Measurements from ENCODE around the gene PPP2R2D.

DNA sequence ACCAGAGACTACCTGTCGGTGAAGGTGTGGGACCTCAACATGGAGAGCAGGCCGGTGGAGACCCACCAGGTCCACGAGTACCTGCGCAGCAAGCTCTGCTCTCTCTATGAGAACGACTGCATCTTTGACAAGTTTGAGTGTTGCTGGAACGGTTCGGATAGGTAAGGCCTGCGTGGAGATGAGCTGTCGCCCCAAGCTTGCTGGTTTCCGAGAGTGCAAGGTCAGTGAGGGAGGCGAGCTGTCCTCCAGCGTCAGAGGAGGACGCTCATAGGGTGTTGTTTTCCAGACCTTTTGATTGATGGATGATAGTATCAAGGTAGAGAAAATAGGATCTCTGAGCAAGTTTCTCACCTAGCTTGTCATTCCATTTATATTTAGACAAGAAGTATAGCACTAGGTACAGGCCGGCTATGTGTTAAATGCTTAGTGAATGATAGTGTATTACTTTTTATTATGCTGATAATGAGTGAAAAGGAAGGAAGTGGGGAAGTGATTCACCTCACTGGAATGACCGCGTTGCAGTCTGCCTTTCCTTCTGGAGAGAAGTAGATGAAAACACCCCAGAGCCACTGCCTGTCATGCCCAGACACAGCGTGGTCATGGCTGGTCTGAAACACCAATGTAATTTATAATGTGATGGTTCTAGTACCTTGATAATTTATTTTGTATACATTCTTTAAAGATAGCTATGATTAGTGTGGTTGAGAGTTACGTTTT is 47.0 kb downstream of the PPP2R2D start:
- TF ChIP-seq, protein P1, sequence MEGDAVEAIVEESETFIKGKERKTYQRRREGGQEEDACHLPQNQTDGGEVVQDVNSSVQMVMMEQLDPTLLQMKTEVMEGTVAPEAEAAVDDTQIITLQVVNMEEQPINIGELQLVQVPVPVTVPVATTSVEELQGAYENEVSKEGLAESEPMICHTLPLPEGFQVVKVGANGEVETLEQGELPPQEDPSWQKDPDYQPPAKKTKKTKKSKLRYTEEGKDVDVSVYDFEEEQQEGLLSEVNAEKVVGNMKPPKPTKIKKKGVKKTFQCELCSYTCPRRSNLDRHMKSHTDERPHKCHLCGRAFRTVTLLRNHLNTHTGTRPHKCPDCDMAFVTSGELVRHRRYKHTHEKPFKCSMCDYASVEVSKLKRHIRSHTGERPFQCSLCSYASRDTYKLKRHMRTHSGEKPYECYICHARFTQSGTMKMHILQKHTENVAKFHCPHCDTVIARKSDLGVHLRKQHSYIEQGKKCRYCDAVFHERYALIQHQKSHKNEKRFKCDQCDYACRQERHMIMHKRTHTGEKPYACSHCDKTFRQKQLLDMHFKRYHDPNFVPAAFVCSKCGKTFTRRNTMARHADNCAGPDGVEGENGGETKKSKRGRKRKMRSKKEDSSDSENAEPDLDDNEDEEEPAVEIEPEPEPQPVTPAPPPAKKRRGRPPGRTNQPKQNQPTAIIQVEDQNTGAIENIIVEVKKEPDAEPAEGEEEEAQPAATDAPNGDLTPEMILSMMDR (IDR thresholded peaks at IDR 0.05), result no peak
- TF ChIP-seq POLR2AphosphoS5 (IDR thresholded peaks at IDR 0.05; ENCODE audit: low read depth, low read length) (no peak), SIN3A (IDR thresholded peaks at IDR 0.05; ENCODE audit: borderline replicate concordance, insufficient read depth, low read depth, low read length) (no peak), TCF7L2 (IDR thresholded peaks at IDR 0.05; ENCODE audit: low read depth, low read length) (no peak)
